ENCODE data around the gene CNGB1. TPM values are rescaled to one million over a fixed set of nuclear protein-coding genes. Genes with fewer than 3 reads are reported as not detected.
"Not testable (repeated sequence)": the region's sequence is repeated elsewhere in the genome, so short reads cannot be mapped to it uniquely, and the experiment has no call there.

Gene CNGB1
- total RNA-seq, 1 donor: not detected

DNA sequence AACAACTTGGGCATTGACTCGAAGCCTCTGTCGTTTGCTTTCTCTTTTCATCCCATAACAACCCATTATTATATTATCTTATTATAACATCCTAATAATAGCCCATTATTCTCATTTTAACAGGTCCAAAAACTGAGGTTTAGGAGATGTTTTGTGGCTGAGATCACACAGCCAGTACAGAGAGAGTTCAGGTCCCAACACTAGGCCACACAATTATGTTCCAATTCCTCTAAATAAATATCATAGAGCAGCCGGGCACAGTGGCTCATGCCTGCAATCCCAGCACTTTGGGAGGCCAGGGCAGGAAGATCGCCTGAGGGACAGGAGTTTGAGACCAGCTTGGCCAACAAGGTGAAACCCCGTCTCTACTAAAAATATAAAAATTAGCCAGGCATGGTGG, 128.3 kb downstream of the CNGB1 start:
- Histone ChIP-seq H3K36me3 (ENCODE audit: insufficient read depth, low read length) (no peaks in the 10 kb centered on the region), H3K4me2 (ENCODE audit: insufficient read depth, low read length) (no peak overlapping the region), H4K20me1 (ENCODE audit: insufficient read depth, low read length) (no peaks in the 10 kb centered on the region), H3K9me3 (ENCODE audit: low read depth, low read length) (no peaks in the 10 kb centered on the region), H3K79me2 (ENCODE audit: insufficient read depth, low read length) (no peaks in the 10 kb centered on the region), H3K4me1 (ENCODE audit: insufficient read depth, low read length) (no peaks in the 10 kb centered on the region), H3K27me3 (ENCODE audit: insufficient read depth, low read length) (peaks cover 22% of the 10 kb centered on the region), H2AFZ (ENCODE audit: low read length) (no peak overlapping the region), H3K27ac (ENCODE audit: low read depth, low read length) (no peak overlapping the region), H3K4me3 (ENCODE audit: insufficient read depth, low read length) (no peak overlapping the region)
- TF ChIP-seq, protein P1, sequence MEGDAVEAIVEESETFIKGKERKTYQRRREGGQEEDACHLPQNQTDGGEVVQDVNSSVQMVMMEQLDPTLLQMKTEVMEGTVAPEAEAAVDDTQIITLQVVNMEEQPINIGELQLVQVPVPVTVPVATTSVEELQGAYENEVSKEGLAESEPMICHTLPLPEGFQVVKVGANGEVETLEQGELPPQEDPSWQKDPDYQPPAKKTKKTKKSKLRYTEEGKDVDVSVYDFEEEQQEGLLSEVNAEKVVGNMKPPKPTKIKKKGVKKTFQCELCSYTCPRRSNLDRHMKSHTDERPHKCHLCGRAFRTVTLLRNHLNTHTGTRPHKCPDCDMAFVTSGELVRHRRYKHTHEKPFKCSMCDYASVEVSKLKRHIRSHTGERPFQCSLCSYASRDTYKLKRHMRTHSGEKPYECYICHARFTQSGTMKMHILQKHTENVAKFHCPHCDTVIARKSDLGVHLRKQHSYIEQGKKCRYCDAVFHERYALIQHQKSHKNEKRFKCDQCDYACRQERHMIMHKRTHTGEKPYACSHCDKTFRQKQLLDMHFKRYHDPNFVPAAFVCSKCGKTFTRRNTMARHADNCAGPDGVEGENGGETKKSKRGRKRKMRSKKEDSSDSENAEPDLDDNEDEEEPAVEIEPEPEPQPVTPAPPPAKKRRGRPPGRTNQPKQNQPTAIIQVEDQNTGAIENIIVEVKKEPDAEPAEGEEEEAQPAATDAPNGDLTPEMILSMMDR (IDR thresholded peaks at IDR 0.05; ENCODE audit: extremely low read depth, low read depth, low read length): no peak
- DNase-seq (ENCODE audit: insufficient read length, low spot score, missing footprints): no peak

- Histone ChIP-seq H3K4me3 (ENCODE audit: insufficient read depth, low read length) (no peak overlapping the region), H4K20me1 (ENCODE audit: insufficient read depth, low read length) (no peaks in the 10 kb centered on the region), H3K79me2 (ENCODE audit: insufficient read depth, low read length) (no peaks in the 10 kb centered on the region), H2AFZ (ENCODE audit: low read length) (no peak overlapping the region), H3K27me3 (ENCODE audit: insufficient read depth, low read length) (peaks cover 17% of the 10 kb centered on the region), H3K4me2 (ENCODE audit: insufficient read depth, low read length) (no peak overlapping the region), H3K9me3 (ENCODE audit: low read depth, low read length) (no peaks in the 10 kb centered on the region), H3K36me3 (ENCODE audit: insufficient read depth, low read length) (no peaks in the 10 kb centered on the region), H3K27ac (ENCODE audit: low read depth, low read length) (no peak overlapping the region), H3K4me1 (ENCODE audit: insufficient read depth, low read length) (peaks cover 1% of the 10 kb centered on the region)
- TF ChIP-seq, protein P1 (IDR thresholded peaks at IDR 0.05; ENCODE audit: extremely low read depth, low read depth, low read length): no peak
- DNase-seq (ENCODE audit: insufficient read length, low spot score, missing footprints): no peak
Observed at GRCh38 chr16:57840833-57841232, 130.1 kb downstream of the CNGB1 start.

- no peak overlapping the region for H3K4me3 ChIP-seq (ENCODE audit: insufficient read depth, low read length)
- no peaks in the 10 kb centered on the region for H3K36me3 ChIP-seq (ENCODE audit: insufficient read depth, low read length)
- no peak for DNase-seq (ENCODE audit: insufficient read length, low spot score, missing footprints)
- H3K4me1 ChIP-seq (ENCODE audit: insufficient read depth, low read length): peaks cover 14% of the 10 kb centered on the region
- TF ChIP-seq, protein P1 (IDR thresholded peaks at IDR 0.05; ENCODE audit: extremely low read depth, low read depth, low read length): no peak
- H3K27ac ChIP-seq (ENCODE audit: low read depth, low read length): no peak overlapping the region
- no peaks in the 10 kb centered on the region for H4K20me1 ChIP-seq (ENCODE audit: insufficient read depth, low read length)
- H3K9me3 ChIP-seq (ENCODE audit: low read depth, low read length): no peaks in the 10 kb centered on the region
- H3K4me2 ChIP-seq (ENCODE audit: insufficient read depth, low read length): no peak overlapping the region
- H3K27me3 ChIP-seq (ENCODE audit: insufficient read depth, low read length): peaks cover 6% of the 10 kb centered on the region
- no peaks in the 10 kb centered on the region for H3K79me2 ChIP-seq (ENCODE audit: insufficient read depth, low read length)
- no peak overlapping the region for H2AFZ ChIP-seq (ENCODE audit: low read length)
Observed at GRCh38 chr16:57838161-57838560, 132.8 kb downstream of the CNGB1 start.

- Histone ChIP-seq H3K79me2 (ENCODE audit: insufficient read depth, low read length) (no peaks in the 10 kb centered on the region), H4K20me1 (ENCODE audit: insufficient read depth, low read length) (no peaks in the 10 kb centered on the region), H3K4me2 (ENCODE audit: insufficient read depth, low read length) (no peak overlapping the region), H3K4me3 (ENCODE audit: insufficient read depth, low read length) (no peak overlapping the region), H3K9me3 (ENCODE audit: low read depth, low read length) (no peaks in the 10 kb centered on the region), H3K27ac (ENCODE audit: low read depth, low read length) (no peak overlapping the region), H2AFZ (ENCODE audit: low read length) (no peak overlapping the region), H3K4me1 (ENCODE audit: insufficient read depth, low read length) (peaks cover 14% of the 10 kb centered on the region), H3K36me3 (ENCODE audit: insufficient read depth, low read length) (no peaks in the 10 kb centered on the region), H3K27me3 (ENCODE audit: insufficient read depth, low read length) (peaks cover 9% of the 10 kb centered on the region)
- no peak for DNase-seq (ENCODE audit: insufficient read length, low spot score, missing footprints)
- TF ChIP-seq, protein P1 (IDR thresholded peaks at IDR 0.05; ENCODE audit: extremely low read depth, low read depth, low read length): no peak
Observed at GRCh38 chr16:57837305-57838125, 133.4 kb downstream of the CNGB1 start.

- Histone ChIP-seq H3K4me2 (ENCODE audit: insufficient read depth, low read length) (peak overlapping the region; percentile 5), H3K27me3 (ENCODE audit: insufficient read depth, low read length) (peaks cover 10% of the 10 kb centered on the region), H3K4me1 (ENCODE audit: insufficient read depth, low read length) (peaks cover 14% of the 10 kb centered on the region), H3K27ac (ENCODE audit: low read depth, low read length) (peak overlapping the region; percentile 41)
- H2AFZ ChIP-seq (ENCODE audit: low read length); H4K20me1 ChIP-seq (ENCODE audit: insufficient read depth, low read length); DNase-seq (ENCODE audit: insufficient read length, low spot score, missing footprints); H3K4me3 ChIP-seq (ENCODE audit: insufficient read depth, low read length); H3K9me3 ChIP-seq (ENCODE audit: low read depth, low read length); H3K79me2 ChIP-seq (ENCODE audit: insufficient read depth, low read length); H3K36me3 ChIP-seq (ENCODE audit: insufficient read depth, low read length): not testable (repeated sequence)
Observed at GRCh38 chr16:57835439-57835838, 135.5 kb downstream of the CNGB1 start.
